ENCODE data around the gene TNNT1.

DNA sequence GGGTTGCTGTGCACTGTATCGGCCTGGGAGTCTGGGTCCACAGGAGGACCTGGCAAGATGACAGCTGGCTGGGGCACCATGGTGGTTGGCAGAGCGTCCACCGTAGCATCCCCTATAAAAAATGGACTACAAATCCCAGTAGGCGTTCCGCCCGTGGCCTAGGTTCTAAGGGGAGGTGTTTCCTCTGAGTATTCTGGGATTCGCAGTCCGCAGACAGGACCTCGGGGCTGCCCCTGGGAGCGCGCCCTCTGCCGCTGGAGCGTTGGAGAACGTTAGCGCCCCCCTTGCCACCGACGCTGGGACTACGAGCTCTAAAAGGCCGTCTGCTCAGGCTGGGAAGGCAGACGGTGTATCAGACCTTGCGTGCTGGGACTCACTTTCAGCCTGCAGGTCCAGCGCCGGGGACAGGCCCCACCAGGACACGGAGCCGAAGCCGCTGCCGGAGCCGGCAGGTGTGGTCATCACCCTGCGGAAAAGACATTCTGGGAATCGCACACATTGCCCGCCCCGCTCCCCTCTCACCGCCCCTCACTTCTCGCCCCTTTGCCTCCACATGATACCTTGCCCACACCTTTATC is 17.0 kb upstream of the TNNT1 start:
- TF ChIP-seq, protein P1, sequence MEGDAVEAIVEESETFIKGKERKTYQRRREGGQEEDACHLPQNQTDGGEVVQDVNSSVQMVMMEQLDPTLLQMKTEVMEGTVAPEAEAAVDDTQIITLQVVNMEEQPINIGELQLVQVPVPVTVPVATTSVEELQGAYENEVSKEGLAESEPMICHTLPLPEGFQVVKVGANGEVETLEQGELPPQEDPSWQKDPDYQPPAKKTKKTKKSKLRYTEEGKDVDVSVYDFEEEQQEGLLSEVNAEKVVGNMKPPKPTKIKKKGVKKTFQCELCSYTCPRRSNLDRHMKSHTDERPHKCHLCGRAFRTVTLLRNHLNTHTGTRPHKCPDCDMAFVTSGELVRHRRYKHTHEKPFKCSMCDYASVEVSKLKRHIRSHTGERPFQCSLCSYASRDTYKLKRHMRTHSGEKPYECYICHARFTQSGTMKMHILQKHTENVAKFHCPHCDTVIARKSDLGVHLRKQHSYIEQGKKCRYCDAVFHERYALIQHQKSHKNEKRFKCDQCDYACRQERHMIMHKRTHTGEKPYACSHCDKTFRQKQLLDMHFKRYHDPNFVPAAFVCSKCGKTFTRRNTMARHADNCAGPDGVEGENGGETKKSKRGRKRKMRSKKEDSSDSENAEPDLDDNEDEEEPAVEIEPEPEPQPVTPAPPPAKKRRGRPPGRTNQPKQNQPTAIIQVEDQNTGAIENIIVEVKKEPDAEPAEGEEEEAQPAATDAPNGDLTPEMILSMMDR (IDR thresholded peaks at IDR 0.05) = peak; percentile 96
- no peak for TF ChIP-seq ZFX (IDR thresholded peaks at IDR 0.05; ENCODE audit: borderline replicate concordance)

Data from 22Rv1 (cell line).